ENCODE measurements around the gene LMOD1.
"Not testable (repeated sequence)": the region's sequence is repeated elsewhere in the genome, so short reads cannot be mapped to it uniquely, and the experiment has no call there.

Gene LMOD1

DNA sequence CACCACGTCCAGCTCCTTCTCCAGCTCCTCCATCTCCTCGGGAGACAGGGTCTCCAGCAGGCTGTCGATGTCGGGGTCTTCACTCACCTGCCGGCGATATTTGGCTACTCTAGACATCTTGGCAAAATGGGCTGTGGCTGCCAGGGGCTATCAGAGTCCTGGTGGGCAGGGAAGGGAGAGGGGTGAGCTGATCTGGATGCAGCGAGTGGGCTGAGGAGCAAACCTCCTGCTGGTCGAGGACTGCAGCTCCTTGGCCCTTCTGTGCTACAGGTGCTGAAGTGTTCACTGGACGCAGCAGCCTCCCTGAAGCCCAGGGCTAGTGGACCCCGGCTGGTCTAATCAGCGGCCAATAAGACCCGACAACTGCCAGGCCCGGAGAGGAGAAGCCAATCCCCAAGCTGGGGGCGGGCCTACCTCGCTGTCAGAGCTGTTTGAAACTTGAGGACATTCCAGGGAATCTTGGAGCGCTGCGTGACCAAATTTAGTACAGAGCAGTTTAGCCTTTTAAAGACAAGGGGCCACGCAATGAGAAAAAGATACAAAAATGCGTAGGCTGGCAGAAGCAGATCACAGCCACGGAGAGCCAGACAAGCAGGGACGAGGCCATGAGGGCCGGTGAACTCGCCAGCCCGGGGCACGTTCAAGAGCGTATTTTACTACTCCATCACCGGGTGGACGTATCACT is at the start of gene LMOD1:
TSS of gene LMOD1 (minus strand) at position 325 of the 685 bp plus-strand sequence. CDS start at position 117, 208 bp downstream.
- DNase-seq (ENCODE audit: low read depth) = no peak

DNA sequence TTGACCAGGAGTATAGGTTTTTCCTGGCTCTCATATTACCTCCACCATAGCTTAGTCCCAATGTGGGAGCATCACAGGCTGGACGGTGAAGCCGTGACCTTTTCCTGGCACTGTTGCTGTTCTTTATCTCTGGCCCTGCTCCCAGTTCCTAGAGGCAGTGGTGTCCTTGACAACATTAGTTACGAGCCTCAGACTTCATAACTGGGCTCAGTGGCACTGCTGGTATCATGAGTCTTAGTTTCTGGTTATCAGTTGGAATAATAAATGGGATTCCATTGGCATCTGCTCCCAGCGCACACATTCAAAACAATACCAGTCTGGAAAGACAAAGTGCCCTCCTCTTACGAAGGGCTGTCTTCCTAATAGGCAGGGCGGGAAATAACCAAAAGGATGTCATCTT is 44.1 kb upstream of the LMOD1 start:
- no peak for DNase-seq (ENCODE audit: low read depth)

DNA sequence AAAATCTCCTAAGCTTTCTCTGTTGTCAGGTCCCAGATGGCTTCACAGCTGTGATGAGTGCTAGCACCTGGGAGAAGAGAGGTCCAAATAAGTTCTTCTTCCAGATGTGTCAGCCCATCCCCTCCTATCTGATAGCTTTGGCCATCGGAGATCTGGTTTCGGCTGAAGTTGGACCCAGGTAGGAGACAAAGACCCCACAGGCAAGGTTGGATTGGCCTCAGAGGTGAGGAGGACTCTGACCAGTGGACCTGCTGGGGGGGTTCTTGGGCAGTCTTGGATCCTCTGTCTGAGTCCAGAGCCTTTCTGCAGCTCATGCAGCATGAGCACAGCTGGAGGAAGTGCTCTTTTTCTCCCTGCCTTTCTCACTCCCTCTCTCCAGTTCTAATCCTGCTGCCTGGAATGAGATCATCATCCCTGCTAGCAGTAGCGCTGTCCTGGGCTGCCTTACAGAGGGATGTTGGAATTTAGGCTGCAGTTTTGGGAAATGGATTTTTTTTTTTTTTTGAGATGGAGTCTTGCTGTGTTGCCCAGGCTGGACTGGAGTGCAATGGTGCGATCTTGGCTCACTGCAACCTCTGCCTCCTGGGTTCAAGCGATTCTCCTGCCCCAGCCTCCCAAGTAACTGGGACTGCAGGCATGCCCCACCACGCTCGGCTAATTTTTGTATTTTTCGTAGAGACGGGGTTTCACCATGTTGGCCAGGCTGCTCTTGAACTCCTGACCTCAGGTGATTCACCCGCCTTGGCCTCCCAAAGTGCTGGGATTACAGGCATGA is 43.2 kb upstream of the LMOD1 start:
- DNase-seq (ENCODE audit: low read depth) = no peak

DNA sequence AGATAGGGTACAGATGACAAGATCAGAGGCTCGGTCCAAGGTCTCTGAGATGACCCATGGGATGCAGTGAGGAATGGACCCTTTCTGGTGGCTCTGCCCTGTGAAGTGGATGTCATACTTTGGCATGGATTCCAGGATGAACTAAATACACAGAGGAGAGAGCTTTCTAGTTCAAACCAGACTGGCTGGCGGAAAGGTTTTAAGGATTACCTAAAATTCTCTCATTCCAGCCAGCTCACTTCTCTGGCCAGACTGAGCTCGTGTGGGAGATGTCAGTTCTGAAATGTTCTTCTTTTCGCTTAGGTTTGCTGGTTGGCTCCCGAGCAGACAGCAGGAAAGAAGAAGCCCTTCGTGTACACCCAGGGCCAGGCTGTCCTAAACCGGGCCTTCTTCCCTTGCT is 42.3 kb upstream of the LMOD1 start:
- DNase-seq (ENCODE audit: low read depth) = no peak

DNA sequence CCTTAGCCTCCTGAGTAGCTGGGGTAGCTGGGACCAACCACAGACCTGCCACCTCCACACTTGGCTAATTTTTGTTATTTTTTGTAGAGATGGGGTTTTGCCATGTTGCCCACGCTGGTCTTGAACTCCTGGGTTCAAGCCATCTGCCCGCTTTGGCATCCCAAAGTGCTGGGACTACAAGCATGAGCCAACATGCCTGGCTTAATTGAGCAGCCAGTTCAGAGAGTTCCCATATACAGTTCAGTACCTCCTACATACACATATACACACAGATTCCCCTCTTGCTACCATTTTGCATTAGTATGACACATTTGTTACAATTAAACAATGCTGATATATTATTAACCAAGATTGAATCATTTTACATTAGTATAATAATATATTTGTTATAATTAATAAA is 39.0 kb upstream of the LMOD1 start:
- no peak for DNase-seq (ENCODE audit: low read depth)

GRCh38 chr1:201984446-201984845 is 38.1 kb upstream of the LMOD1 start:
- DNase-seq (ENCODE audit: low read depth) = no peak

GRCh38 chr1:201983380-201983805 is 37.0 kb upstream of the LMOD1 start:
- DNase-seq (ENCODE audit: low read depth) = no peak

DNA sequence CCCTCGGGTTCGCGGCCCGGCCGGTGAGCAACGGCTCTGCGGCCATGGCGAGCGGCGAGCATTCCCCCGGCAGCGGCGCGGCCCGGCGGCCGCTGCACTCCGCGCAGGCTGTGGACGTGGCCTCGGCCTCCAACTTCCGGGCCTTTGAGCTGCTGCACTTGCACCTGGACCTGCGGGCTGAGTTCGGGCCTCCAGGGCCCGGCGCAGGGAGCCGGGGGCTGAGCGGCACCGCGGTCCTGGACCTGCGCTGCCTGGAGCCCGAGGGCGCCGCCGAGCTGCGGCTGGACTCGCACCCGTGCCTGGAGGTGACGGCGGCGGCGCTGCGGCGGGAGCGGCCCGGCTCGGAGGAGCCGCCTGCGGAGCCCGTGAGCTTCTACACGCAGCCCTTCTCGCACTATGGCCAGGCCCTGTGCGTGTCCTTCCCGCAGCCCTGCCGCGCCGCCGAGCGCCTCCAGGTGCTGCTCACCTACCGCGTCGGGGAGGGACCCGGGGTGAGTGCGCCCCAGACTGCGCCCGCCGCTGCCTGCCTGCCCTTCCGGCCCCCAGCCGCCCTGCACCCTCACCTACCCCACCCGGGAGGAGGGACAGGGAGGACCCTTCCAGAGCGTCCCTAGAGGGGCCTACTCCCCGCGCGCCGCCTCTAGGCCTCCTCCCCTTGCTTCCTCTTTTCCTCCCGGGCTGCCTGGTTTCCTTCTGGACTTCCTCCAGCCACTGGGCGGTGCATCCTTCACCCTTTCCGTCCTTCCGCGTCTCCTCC is 36.5 kb upstream of the LMOD1 start, which contains the start of gene RNPEP:
TSS of gene RNPEP (plus strand) at position 26 of the 757 bp plus-strand sequence. CDS start at position 45, 19 bp downstream.
- DNase-seq (ENCODE audit: low read depth) = peak; percentile 30

DNA sequence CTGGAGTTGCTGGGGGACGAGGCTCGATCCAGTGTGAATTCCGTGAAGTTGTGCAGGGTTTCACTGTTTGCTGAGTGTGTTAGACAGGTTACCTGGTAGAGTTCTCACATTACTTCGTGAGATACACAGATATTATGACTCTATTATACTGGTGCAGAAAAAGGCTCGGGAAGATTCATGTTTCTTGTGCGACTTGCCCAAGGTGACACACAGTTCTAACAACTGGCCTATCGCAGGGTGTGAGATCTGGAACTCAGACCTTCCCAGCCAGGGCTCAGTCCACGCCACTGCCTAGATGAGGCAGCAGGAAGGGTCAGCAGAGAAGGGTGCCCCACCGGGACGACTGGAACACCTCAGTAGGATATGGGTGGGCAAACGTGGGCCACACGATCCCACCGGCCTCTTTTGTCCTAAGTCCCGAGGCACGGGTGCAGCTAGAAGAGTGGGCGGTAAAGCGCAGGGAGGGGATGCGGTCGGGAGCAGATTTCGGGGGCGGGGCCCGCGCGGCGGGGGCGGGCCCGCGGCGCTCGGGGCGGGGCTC is 35.8 kb upstream of the LMOD1 start:
- DNase-seq (ENCODE audit: low read depth) = peak; percentile 62

DNA sequence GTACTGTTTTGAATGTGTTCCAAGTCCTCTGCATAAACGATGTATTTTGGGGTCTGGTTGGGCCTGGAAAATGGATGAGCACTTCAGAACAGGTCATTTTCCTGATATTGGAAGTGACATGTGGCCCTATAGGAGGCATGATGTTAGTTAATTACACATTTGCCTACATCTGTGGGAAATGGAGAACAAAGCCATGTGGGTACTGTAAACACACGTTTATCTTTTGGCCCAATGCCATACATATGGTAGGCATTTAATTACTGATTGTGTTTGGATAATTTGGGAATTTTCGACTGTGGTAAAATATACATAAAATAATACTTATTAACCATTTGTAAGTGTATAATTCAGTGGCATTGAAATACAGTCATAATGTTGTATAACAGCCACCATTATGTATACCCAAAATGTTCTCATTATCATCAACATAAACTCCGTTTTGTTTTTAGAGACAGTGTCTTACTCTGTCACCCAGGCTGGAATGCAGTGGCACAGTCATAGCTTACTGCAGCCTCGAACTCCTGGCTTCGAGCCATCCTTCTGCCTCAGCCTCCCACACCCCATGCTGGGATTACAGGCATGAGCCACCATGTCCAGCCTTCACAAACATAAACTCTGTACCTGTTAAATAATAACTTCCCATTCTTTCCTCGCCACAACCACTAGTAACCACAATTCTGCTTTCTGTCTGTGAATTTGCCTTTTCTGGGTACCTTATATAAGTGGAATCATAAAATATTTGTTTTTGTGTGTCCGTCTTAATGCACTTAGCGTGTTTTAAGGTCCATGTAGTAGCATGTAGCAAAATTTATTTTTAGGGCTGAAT is 24.2 kb upstream of the LMOD1 start:
- no peak for DNase-seq (ENCODE audit: low read depth)

GRCh38 chr1:201968202-201968925 is 22.0 kb upstream of the LMOD1 start:
- DNase-seq (ENCODE audit: low read depth) = no peak

DNA sequence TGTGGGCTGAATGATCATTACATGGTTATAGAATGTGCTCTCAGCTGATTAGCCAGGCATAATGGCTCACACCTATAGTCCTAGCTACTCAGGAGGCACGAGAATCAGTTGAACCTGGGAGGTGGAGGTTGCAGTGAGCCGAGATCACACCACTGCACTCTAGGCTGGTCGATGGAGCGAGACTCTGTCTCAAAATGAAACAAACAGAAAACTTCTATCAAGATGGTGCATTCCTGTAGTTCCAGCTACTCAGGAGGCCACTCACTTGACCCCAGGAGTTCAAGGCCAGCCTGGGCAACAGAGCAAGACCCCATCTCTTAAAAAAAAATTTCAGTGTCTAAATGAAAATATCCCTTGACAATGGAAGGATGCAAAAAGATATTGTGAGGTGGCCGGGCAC is 19.8 kb upstream of the LMOD1 start:
- DNase-seq (ENCODE audit: low read depth) = no peak

DNA sequence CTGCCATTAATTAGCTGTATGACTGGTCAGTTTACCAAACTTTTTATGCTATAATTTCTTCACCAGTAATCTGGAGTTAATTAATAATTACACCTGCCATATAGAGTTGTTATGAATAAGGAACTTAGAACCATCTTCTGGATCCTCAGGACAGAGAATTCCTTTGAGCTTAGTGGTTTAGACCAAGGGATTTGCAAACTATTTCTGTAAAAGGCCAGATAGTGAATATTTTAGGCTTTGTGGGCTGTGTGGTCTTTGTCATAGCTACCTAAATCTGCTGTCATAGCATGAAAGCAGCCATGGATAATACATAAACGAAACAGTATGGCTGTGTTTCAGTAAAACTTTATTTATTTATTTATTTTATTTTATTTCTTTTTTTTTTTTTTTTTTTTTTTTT is 17.9 kb upstream of the LMOD1 start:
- no peak for DNase-seq (ENCODE audit: low read depth)

GRCh38 chr1:201962382-201962781 is 16.0 kb upstream of the LMOD1 start:
- not testable (repeated sequence) for DNase-seq (ENCODE audit: low read depth)

GRCh38 chr1:201958348-201958747 is 12.0 kb upstream of the LMOD1 start:
- DNase-seq (ENCODE audit: low read depth) = no peak

GRCh38 chr1:201955729-201956143 is 9.4 kb upstream of the LMOD1 start:
- no peak for DNase-seq (ENCODE audit: low read depth)

DNA sequence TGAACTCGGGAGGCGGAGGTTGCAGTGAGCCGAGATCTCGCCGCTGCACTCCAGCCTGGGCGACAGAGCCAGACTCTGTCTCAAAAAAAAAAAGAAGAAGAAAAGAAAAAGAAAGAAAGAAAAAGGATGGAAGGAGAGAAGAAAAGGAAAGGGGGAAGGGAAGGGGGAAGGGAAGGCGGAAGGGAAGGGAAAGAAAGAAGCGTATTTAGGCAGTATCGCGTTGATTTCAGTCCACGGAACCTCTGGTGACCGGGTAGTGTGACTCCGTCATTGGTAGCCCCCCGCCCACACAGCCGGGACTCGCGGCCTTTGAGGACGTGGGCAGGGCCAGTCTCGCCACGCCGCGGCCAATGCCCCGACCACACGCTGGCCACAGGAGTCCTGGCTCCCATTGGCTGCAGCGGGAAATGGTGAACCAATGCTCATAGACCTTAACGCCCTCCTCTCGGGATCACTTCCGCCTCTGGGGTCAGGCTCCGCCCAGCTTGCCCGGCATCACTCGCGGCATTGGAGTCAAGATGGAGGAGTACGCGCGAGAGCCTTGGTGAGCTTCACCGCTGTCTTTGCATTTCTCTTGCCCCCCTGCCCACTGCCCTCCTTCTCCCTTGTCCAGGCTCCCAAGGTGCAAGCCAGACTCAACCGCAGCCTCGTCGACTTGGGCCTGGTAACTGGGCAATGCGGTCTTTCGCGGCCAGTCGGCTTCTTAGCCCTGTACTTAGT is 8.8 kb upstream of the LMOD1 start, which contains the start of gene TIMM17A:
TSS of gene TIMM17A (plus strand) at position 495 of the 720 bp plus-strand sequence. CDS start at position 519, 24 bp downstream.
- peak; percentile 92 for DNase-seq (ENCODE audit: low read depth)

GRCh38 chr1:201954263-201955008 is 8.1 kb upstream of the LMOD1 start:
- DNase-seq (ENCODE audit: low read depth) = no peak

DNA sequence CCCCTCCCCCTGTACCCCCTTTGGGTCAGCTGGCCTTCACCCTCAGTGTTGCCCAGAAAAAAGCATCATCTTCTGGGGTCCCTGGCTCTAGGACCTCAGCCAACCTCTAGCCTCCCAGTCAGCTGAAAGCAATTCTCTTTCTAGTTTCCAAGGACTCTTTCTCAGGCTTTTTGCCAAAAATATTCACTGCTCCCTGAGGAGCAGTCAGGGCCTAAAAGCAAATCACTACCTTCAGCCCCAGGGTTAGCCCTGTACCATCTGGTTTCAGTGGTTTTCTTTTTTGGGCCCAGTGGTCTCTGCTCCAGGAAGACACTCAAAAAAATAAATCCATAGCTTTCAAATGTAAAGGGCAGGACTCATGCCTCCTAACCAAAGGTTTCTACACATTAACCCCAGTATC is 3.1 kb upstream of the LMOD1 start:
- DNase-seq (ENCODE audit: low read depth) = no peak

All from stimulated activated CD8-positive, alpha-beta memory T cell treated with anti-CD3 and anti-CD28 coated beads, Interleukin-4, amount 100 ng/mL, for 24 hours (primary cell).